KMS-11 (cell line): ENCODE measurements around the gene PIANP.

ENCODE experiments used
- H2AFZ ChIP-seq: fragments of 200-600 bp; sonication (generic); 2 replicates; pipeline ENCODE4 v1.6.1; 2016; ENCODE audit warnings: antibody characterized with exemption, mixed run types, low read depth
- H3K27ac ChIP-seq: fragments of 200-600 bp; sonication (generic); 2 replicates; pipeline ENCODE4 v1.6.1; 2016; ENCODE audit warnings: mild to moderate bottlenecking, mixed run types
- H3K27me3 ChIP-seq: fragments of 200-600 bp; sonication (generic); 2 replicates; pipeline ENCODE4 v1.6.1; 2017; ENCODE audit warnings: mild to moderate bottlenecking, low read depth, mixed run types, moderate library complexity; ENCODE audit not compliant: insufficient read depth
- H3K36me3 ChIP-seq: fragments of 200-600 bp; sonication (generic); 2 replicates; pipeline ENCODE4 v1.6.1; 2017; ENCODE audit warnings: mild to moderate bottlenecking, mixed run types; ENCODE audit not compliant: insufficient read depth
- H3K4me1 ChIP-seq: fragments of 200-600 bp; sonication (generic); 2 replicates; pipeline ENCODE4 v1.6.1; 2016; ENCODE audit warnings: mild to moderate bottlenecking, low read depth, mixed run types; ENCODE audit not compliant: poor library complexity, severe bottlenecking
- H3K4me2 ChIP-seq: fragments of 200-600 bp; sonication (generic); 2 replicates; pipeline ENCODE4 v1.7.0; 2016; ENCODE audit warnings: mild to moderate bottlenecking, mixed run types
- H3K4me3 ChIP-seq: fragments of 200-600 bp; sonication (generic); IDR thresholded peaks from 2 replicates; pipeline ENCODE4 v1.6.1; 2017; ENCODE audit warnings: low read depth, low read length, mixed read lengths; ENCODE audit not compliant: insufficient read depth
- H3K79me2 ChIP-seq: fragments of 200-600 bp; sonication (generic); 2 replicates; pipeline ENCODE4 v1.6.1; 2016; ENCODE audit warnings: low read depth, mixed run types; ENCODE audit not compliant: insufficient read depth
- H3K9ac ChIP-seq: fragments of 200-600 bp; sonication (generic); 2 replicates; pipeline ENCODE4 v1.6.1; 2016; ENCODE audit warnings: mild to moderate bottlenecking, mixed run types
- H4K20me1 ChIP-seq: fragments of 200-600 bp; sonication (generic); 2 replicates; pipeline ENCODE4 v1.6.1; 2016; ENCODE audit warnings: mild to moderate bottlenecking, mixed run types; ENCODE audit not compliant: insufficient read depth
- TF ChIP-seq, protein P1 (sequence below): fragments of 200-600 bp; sonication (generic); conservative IDR thresholded peaks from 2 replicates; pipeline ENCODE4 v1.6.1; 2017; ENCODE audit warnings: low read depth, mild to moderate bottlenecking, antibody characterized with exemption, low read length, moderate library complexity, mixed read lengths

Gene PIANP

DNA sequence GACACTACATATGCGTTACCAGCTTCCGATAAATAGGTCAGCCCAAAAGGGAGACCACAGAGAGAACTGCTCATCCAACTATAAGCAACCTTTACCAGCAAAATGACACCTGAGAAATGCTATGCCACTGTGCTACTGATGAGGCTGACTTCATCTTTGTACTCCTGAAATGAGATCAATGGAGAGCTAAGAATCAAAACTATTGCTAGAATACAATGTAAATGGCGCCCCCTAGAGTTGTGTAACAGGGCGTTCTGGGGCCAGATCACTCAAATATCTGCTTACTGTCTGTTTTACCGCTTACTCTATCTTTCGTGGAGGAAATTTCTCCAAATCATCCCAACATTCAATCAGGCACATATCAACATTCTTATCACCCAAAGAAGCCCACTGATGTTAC, 16.0 kb downstream of the PIANP start:
- Histone ChIP-seq H3K4me1 (peaks cover 22% of the 10 kb centered on the region), H3K79me2 (peaks cover 85% of the 10 kb centered on the region), H3K27ac (no peak overlapping the region), H3K36me3 (no peaks in the 10 kb centered on the region), H3K4me3 (no peak overlapping the region), H3K9ac (no peak overlapping the region), H3K4me2 (no peak overlapping the region), H4K20me1 (no peaks in the 10 kb centered on the region), H3K27me3 (no peaks in the 10 kb centered on the region), H2AFZ (no peak overlapping the region)
- TF ChIP-seq, protein P1, sequence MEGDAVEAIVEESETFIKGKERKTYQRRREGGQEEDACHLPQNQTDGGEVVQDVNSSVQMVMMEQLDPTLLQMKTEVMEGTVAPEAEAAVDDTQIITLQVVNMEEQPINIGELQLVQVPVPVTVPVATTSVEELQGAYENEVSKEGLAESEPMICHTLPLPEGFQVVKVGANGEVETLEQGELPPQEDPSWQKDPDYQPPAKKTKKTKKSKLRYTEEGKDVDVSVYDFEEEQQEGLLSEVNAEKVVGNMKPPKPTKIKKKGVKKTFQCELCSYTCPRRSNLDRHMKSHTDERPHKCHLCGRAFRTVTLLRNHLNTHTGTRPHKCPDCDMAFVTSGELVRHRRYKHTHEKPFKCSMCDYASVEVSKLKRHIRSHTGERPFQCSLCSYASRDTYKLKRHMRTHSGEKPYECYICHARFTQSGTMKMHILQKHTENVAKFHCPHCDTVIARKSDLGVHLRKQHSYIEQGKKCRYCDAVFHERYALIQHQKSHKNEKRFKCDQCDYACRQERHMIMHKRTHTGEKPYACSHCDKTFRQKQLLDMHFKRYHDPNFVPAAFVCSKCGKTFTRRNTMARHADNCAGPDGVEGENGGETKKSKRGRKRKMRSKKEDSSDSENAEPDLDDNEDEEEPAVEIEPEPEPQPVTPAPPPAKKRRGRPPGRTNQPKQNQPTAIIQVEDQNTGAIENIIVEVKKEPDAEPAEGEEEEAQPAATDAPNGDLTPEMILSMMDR = peak; percentile 55

DNA sequence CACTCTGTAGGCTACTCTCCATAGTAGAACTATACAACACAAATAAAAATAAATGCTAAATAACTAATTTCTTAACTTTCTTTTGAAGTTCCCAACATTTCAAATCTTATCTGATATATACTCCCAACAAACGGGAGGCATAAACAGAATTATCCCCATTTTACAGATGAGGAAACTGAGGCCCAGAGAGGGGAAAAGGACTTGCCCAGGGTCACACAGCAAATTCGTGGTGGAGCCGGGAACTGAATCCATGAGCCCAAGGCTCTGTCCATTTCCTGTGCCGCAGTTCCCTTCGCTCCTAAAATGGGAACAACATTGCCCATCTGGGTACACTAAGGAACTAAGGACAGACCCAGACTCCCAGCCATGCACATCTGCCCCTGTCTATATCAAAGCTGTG, 23.7 kb downstream of the PIANP start:
- TF ChIP-seq, protein P1 = no peak
- Histone ChIP-seq H4K20me1 (no peaks in the 10 kb centered on the region), H3K4me1 (no peaks in the 10 kb centered on the region), H2AFZ (no peak overlapping the region), H3K9ac (no peak overlapping the region), H3K79me2 (peaks cover 21% of the 10 kb centered on the region), H3K27ac (no peak overlapping the region), H3K4me2 (no peak overlapping the region), H3K36me3 (no peaks in the 10 kb centered on the region), H3K4me3 (no peak overlapping the region), H3K27me3 (no peaks in the 10 kb centered on the region)

DNA sequence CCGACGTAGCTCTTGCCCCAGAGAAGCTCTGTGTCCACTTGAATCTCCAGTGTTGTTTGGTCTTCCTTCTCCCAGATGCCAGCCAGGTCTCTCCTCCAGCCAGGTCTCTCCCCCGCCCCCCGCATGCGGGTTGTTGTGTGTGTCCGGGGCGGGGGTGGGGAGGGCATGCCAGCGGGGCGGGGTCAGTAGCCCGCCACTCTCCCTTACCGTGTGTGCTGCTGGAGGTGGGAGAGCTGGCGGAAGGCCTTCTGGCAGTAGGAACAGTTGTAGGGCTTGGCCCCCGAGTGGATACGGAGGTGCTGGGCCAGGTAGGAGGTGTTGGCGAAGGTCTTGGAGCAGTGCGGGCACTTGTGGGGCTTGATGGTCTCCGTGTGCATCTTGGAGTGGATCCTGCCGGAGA, 28.5 kb downstream of the PIANP start:
- Histone ChIP-seq H3K4me1 (no peaks in the 10 kb centered on the region), H3K79me2 (no peaks in the 10 kb centered on the region), H3K9ac (no peak overlapping the region), H2AFZ (no peak overlapping the region), H4K20me1 (no peaks in the 10 kb centered on the region), H3K36me3 (no peaks in the 10 kb centered on the region; the same call in 1 of the 2 replicates), H3K27me3 (no peaks in the 10 kb centered on the region), H3K4me3 (no peak overlapping the region), H3K4me2 (no peak overlapping the region), H3K27ac (no peak overlapping the region)
- TF ChIP-seq, protein P1 = no peak

DNA sequence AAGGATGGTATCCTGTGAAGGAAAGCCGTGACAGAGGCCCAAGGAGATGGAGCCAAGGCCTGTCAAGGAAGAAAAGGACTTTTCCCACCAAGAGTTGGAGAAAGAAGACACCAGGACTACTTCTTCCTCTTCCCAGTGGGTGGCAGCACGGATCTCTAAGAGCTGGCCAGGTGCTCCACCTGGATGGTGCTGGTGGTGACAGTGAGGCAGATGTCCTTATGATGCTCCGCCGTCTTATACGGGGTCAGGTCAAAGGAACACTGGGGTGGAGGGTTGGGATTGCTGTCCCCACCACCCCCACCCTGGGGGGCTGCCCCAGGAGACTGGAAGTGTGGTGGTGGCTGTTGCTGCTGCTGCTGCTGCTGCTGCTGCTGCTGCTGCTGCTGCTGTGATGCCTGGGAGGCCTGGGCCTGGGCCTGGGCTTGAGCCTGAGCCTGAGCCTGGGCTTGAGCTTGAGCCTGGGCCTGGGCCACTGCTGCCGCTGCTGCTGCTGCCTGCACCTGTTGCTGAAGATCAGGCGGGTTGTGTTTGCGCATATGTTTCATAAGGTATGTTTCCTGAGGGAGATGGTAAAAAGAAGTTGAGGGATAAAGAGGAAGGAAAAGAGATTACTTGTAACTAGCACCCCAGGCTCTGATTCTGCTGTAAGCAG, 32.9 kb downstream of the PIANP start:
- TF ChIP-seq, protein P1 = no peak
- Histone ChIP-seq H3K4me2 (no peak overlapping the region), H3K79me2 (no peaks in the 10 kb centered on the region), H3K27me3 (no peaks in the 10 kb centered on the region), H3K4me3 (no peak overlapping the region), H3K27ac (no peak overlapping the region), H2AFZ (no peak overlapping the region), H3K36me3 (no peaks in the 10 kb centered on the region; the same call in 1 of the 2 replicates), H3K9ac (no peak overlapping the region), H4K20me1 (no peaks in the 10 kb centered on the region), H3K4me1 (peaks cover 7% of the 10 kb centered on the region)
